ENCODE measurements around the gene WNT3A.

WNT3A gene

GRCh38 chr1:228104526-228105269 lies 97.9 kb downstream of the WNT3A start:
- no peak for DNase-seq

DNA sequence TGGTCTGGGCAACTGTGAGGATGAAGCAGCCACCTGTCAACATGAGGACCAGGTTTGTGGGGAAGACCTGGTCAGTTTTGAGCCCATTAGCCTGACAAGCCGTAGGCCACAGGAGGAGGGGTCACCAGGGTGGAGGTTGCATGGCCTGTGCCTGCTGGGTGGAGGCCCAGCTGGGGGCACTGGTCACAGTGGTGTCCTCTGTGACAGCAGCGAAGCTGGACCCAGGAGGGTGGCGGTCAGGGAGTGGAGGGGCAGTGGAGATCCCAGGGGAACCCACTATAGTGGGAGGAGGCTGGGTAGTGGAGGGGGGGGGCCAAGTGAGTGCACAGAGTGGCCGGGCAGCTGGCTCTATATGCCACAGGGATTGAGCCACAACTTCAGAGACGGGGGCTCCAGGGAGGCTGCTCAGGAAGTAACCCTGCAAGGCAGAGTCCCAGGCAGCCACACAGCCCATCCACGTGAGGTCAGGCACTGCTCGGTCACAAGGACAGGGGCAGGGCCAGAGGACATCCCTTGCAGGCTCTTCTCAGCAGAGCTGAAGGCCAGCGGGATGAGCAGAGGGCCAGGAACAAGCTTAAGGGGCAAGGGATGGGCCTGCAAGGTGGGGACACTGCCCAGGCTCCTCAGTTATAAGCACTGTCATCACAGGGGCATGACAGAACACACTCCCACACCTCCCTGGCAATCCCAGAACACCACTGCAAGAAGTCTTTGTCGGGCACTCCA lies 98.6 kb downstream of the WNT3A start:
- no peak for DNase-seq

- no peak for DNase-seq
Observed at GRCh38 chr1:228105996-228106799, 99.4 kb downstream of the WNT3A start.

DNA sequence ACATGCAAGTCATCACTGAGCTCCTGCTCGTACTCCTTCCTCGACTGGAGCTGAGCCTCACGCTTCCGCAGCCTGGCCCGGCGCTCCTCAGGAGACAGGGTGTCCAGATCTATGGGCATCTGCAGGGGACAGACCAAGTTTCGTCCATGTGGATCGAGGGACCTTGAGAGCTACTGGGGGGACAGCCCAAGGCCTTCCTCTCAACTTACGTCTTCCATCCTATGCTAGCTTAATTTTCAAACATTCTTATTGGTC lies 99.9 kb downstream of the WNT3A start:
- no peak for DNase-seq

- DNase-seq: no peak
Observed at GRCh38 chr1:228107636-228108035, 100.8 kb downstream of the WNT3A start.

GRCh38 chr1:228108055-228108690 lies 101.4 kb downstream of the WNT3A start:
- DNase-seq: no peak

- DNase-seq: no peak
Observed at GRCh38 chr1:228108742-228109072, 101.9 kb downstream of the WNT3A start.

- peak; percentile 96 to 97 for DNase-seq
Observed at GRCh38 chr1:228109073-228109961, 102.5 kb downstream of the WNT3A start, which contains the start of gene MRPL55. TSS of gene MRPL55 (minus strand) at chr1:228109299. CDS start at chr1:228108260, 1,039 bp downstream.

DNA sequence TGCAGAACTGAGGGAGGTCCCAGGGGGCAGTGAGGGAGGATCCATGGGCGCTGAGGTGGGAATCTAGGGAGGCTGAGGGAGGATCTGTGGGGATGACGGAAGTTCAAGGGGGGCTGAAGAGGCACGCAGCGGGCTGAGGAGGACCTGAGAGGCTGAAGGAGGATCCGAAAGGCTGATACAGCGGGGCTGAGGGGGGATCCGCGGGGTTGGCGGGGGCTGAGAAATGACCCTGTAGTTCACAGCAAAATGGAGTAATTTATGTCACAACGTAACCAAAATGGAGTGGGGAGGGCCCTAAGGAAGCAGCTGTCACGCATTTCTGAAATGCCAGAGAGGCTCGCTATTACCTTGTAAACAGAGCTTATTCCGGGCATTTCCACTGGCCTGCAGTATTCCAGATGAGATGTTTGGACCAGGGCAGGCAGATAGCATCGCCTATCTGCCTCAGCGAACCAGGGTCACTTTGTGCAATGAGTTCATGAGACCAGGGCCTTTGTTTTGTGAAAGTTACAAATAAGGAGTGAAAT lies 103.2 kb downstream of the WNT3A start:
- no peak for DNase-seq

DNA sequence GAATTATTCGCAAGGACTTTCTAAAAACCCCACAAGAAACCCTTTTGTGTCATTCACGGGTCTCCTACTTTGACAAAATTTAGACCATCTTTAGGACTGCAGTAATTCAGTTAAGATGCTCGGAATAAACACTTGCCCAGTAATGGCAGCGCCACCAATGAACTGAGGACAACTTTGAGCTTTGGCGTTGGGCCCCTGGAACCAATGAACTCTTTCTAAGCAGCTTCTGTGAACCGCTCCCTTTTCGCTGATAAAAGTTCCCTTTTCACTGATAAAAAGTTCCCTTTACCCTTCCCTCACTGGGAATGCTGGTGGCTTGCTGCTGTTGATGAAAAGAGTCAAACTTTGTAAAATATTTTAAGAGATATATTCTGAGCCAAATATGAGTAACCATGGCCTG lies 103.8 kb downstream of the WNT3A start:
- no peak for DNase-seq
